ENCODE measurements around the gene WNT4. TPM values are rescaled to one million over a fixed set of nuclear protein-coding genes. Genes with fewer than 3 reads are reported as not detected.

Gene WNT4
- total RNA-seq, 4 donors from 2014 or later: 9.4 to 18.8 (median 14.5) TPM

DNA sequence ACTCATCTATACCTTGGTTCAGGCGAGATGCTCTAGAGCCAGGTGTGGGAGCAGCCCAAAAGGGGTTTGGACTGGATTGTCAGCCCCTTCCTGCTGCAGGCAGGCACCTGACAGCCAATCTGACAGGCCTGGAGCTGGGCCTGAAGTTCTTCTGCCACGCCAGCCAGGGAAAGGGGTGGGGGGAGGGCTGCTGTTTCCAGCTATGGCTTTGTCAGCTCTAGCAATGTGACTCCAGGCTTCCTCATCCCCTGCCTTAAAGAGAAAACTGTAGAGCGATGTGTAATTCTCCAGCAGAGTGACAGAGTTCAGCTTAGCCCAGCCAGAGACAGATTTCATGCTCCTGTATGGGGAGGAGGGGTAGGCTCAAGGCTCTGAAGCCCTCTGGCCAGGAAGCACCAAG is 30.3 kb downstream of the WNT4 start:
- no peak overlapping the region for H3K4me3 ChIP-seq (ENCODE audit: low read depth, poor library complexity, severe bottlenecking)
- TF ChIP-seq, protein P1, sequence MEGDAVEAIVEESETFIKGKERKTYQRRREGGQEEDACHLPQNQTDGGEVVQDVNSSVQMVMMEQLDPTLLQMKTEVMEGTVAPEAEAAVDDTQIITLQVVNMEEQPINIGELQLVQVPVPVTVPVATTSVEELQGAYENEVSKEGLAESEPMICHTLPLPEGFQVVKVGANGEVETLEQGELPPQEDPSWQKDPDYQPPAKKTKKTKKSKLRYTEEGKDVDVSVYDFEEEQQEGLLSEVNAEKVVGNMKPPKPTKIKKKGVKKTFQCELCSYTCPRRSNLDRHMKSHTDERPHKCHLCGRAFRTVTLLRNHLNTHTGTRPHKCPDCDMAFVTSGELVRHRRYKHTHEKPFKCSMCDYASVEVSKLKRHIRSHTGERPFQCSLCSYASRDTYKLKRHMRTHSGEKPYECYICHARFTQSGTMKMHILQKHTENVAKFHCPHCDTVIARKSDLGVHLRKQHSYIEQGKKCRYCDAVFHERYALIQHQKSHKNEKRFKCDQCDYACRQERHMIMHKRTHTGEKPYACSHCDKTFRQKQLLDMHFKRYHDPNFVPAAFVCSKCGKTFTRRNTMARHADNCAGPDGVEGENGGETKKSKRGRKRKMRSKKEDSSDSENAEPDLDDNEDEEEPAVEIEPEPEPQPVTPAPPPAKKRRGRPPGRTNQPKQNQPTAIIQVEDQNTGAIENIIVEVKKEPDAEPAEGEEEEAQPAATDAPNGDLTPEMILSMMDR (IDR thresholded peaks at IDR 0.05): no peak
- no peak for TF ChIP-seq POLR2A (IDR thresholded peaks at IDR 0.05)
- intact Hi-C loops (cut with DNase I; ENCODE audit: low total_unique reads): no loop called here
- 73 to 80% methylated on average over 3 of the region's 3 CpGs for WGBS, 2 donors
- DNase-seq (ENCODE audit: low spot score in 2 of 2): no peak

DNA sequence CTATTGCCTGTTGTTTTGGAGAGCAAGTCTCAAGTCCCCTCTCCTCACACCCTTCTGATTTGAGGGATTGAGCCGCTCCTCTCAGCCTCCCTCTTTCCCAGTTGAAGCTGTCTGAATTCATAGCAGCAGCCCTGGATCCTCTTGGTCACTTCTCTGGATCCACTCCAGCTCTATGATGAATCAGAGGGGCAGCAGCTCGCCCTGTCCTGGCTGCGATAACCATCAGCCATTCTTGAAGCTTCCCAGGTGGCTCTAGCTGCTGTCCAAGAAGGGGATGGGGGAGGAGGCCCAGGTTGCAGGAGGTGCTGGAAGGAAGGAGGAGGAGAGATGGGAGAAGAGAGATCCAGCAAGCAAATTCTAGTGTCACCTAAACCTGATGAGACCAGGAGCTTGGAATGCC is 31.3 kb downstream of the WNT4 start:
- intact Hi-C loops (cut with DNase I; ENCODE audit: low total_unique reads): no loop called here
- WGBS, 2 donors: 84 to 94% methylated on average over 3 of the region's 3 CpGs
- no peak overlapping the region for H3K4me3 ChIP-seq (ENCODE audit: low read depth, poor library complexity, severe bottlenecking)
- TF ChIP-seq, protein P1 (IDR thresholded peaks at IDR 0.05): no peak
- TF ChIP-seq POLR2A (IDR thresholded peaks at IDR 0.05): no peak
- DNase-seq (ENCODE audit: low spot score in 2 of 2): no peak

DNA sequence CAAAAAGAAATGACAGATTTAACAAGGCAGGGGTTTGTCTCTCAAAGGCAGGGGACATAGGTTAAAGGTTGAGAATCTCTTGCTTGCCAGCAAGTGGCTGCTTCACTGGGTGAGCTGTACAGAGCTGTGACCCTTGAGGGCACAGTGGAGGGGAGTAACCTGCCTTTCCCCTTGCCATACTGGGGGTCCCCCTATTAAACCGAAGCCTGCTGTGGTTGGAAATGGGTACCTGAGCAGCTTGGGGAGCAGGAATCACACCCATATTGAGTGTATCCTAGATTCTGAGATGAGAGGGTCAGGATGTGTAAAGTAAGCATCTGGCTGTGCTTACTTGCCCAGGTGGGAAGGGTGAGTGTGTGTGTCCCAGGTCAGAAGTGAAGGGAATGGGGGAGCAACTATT is 31.8 kb downstream of the WNT4 start:
- intact Hi-C loops (cut with DNase I; ENCODE audit: low total_unique reads): no loop called here
- TF ChIP-seq POLR2A (IDR thresholded peaks at IDR 0.05): no peak
- TF ChIP-seq, protein P1 (IDR thresholded peaks at IDR 0.05): no peak
- WGBS, 2 donors: 93 to 95% methylated on average over 1 of the region's 1 CpG
- H3K4me3 ChIP-seq (ENCODE audit: low read depth, poor library complexity, severe bottlenecking): no peak overlapping the region
- DNase-seq (ENCODE audit: low spot score in 2 of 2): no peak

DNA sequence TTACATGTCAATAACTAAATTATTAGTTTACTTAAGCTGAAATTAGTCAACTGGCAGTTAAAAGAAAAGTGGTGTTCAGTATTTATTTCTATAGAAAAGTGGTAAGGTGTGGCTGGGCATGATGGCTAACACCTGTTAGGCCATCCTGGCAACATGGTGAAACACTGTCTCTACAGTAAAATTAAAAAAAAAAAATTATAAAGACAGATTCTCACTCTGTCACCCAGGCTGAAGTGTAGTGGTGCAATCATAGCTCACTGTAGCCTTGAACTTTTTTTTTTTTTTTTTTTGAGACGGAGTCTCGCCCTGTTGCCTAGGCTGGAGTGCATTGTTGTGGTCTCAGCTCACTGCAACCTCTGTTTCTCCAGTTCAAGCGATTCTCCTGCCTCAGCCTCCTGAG is 32.9 kb downstream of the WNT4 start:
- no peak for DNase-seq (ENCODE audit: low spot score in 2 of 2)
- H3K4me3 ChIP-seq (ENCODE audit: low read depth, poor library complexity, severe bottlenecking): no peak overlapping the region
- intact Hi-C loops (cut with DNase I; ENCODE audit: low total_unique reads): no loop called here
- TF ChIP-seq, protein P1 (IDR thresholded peaks at IDR 0.05): no peak
- no peak for TF ChIP-seq POLR2A (IDR thresholded peaks at IDR 0.05)
- 86 to 98% methylated on average over 3 of the region's 3 CpGs for WGBS, 2 donors

DNA sequence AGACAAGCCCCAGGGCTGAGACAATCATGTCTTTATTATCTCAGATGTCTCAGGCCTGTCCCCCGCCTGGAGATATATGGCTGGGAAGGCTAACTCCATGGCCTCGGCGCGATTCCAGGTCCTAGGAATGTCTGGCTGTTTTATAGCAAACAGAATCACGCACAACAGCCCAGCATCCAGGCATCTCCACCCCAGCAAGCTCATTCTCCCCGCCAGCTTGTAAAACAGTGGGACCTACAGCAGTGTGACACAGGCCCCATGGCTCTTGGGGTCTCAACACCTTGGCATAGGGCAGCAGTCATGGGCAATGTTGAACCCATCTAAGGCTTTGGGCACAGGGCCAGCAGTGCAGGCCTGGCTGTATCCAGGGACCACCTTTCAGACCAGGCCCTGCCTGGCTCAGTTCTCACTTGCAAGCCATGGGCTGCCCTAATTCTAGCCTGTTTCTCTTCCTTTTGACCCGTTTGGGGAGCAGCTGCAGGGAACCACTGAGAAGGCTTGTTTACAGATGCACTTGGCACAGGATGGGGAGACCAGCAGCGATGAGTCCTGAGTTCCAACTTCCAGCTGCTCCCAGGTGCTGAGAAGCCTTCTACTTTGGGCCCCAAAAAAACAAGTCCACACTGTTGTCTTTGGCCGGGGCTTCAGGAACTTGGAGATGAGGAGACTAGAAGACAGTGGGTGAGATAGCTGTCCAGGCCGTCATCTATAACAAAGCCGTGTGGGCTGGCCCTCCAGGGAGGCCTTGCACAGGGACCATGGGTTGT is 34.4 kb downstream of the WNT4 start:
- DNase-seq (ENCODE audit: low spot score in 2 of 2): no peak
- no peak overlapping the region for H3K4me3 ChIP-seq (ENCODE audit: low read depth, poor library complexity, severe bottlenecking)
- TF ChIP-seq, protein P1 (IDR thresholded peaks at IDR 0.05): no peak
- TF ChIP-seq POLR2A (IDR thresholded peaks at IDR 0.05): no peak
- intact Hi-C loops (cut with DNase I; ENCODE audit: low total_unique reads): loop anchor here (10.0 kb wide), 1 partner anchor 316 kb away; no protein-coding TSS in a partner anchor
- 51 to 52% methylated on average over 10 to 11 of the region's 11 CpGs for WGBS, 2 donors
